HepG2 (cell line): ENCODE results near the gene OCSTAMP. TPM values are rescaled to one million over a fixed set of nuclear protein-coding genes. Genes with fewer than 3 reads are reported as not detected.

ENCODE experiments used
- ELF3 ChIP-seq: IDR thresholded peaks from 2 replicates; pipeline ENCODE4 v1.6.1; 2016; ENCODE audit warnings: missing genetic modification reagents, missing compliant biosample characterization
- ETV5 ChIP-seq: IDR thresholded peaks from 2 replicates; pipeline ENCODE4 v1.6.1; 2018; ENCODE audit warnings: missing biosample characterization, missing genetic modification reagents, inconsistent platforms, borderline replicate concordance
- FOSL2 ChIP-seq: sonication (generic); formaldehyde crosslinking; IDR thresholded peaks from 2 replicates; pipeline ENCODE4 v1.4.0; 2020; ENCODE audit warnings: missing genetic modification reagents
- GATAD2A ChIP-seq: IDR thresholded peaks from 2 replicates; pipeline ENCODE4 v1.6.1; 2016
- HMGXB4 ChIP-seq, 2 experiments: sonication (generic) in 1 of 2; formaldehyde crosslinking in 1 of 2; IDR thresholded peaks; 2 replicates each; pipeline versions ENCODE4 v1.4.0 to v1.6.1; 2018 to 2020; ENCODE audit warnings: missing genetic modification reagents in 2 of 2, borderline replicate concordance in 1 of 2, low read depth in 1 of 2, mild to moderate bottlenecking in 1 of 2, missing biosample characterization in 1 of 2
- KDM5B ChIP-seq: sonication (generic); formaldehyde crosslinking; IDR thresholded peaks from 2 replicates; pipeline ENCODE4 v1.4.0; 2020; ENCODE audit warnings: missing genetic modification reagents, mild to moderate bottlenecking, borderline replicate concordance
- REST ChIP-seq, 2 experiments: IDR thresholded peaks; 2 replicates each; pipeline ENCODE4 v1.6.1; 2011 to 2012; ENCODE audit warnings: low read length in 2 of 2, borderline replicate concordance in 1 of 2, low read depth in 1 of 2, mild to moderate bottlenecking in 1 of 2, moderate library complexity in 1 of 2
- STAT6 ChIP-seq: sonication (generic); formaldehyde crosslinking; IDR thresholded peaks from 2 replicates; pipeline ENCODE4 v1.4.0; 2020; ENCODE audit warnings: missing genetic modification reagents, mild to moderate bottlenecking, borderline replicate concordance
- ZNF33A ChIP-seq: sonication (generic); formaldehyde crosslinking; IDR thresholded peaks from 2 replicates; pipeline ENCODE4 v1.5.1; 2020; ENCODE audit warnings: missing genetic modification reagents, mild to moderate bottlenecking, moderate library complexity, borderline replicate concordance
- ZNF430 ChIP-seq: sonication (generic); formaldehyde crosslinking; IDR thresholded peaks from 2 replicates; pipeline ENCODE4 v1.9.0; 2021; ENCODE audit warnings: mild to moderate bottlenecking, missing genetic modification reagents
- ZNF609 ChIP-seq: sonication (generic); formaldehyde crosslinking; IDR thresholded peaks from 2 replicates; pipeline ENCODE4 v1.4.0; 2020; ENCODE audit warnings: mild to moderate bottlenecking, missing genetic modification reagents, borderline replicate concordance
- ZNF883 ChIP-seq: sonication (generic); formaldehyde crosslinking; IDR thresholded peaks from 2 replicates; pipeline ENCODE4 v1.5.1; 2020; ENCODE audit warnings: mild to moderate bottlenecking, missing genetic modification reagents; ENCODE audit errors: not compliant biosample characterization
- polyA plus RNA-seq, 8 experiments: library from polyadenylated mRNA; depleted of rRNA in 3 of 8; stranded (reverse) in 7 of 8; unstranded in 1 of 8; fragments of >200 nt; fragmentation: Illumina TruSeq in 4 of 8; extraction: Trizol in 4 of 8; gene quantifications; 2 replicates each; pipeline versions ENCODE4 v1.2.1 to v1.2.3, GENCODE V29; 2011 to 2016; ENCODE audit warnings: low read depth in 4 of 8, missing spikeins in 1 of 8, mixed read lengths in 1 of 8; ENCODE audit not compliant: insufficient read depth in 1 of 8
- total RNA-seq, 5 experiments: library from RNA; depleted of rRNA; stranded (reverse); fragments of >200 nt; fragmentation: Illumina TruSeq; extraction: Trizol; gene quantifications; 2 replicates each; pipeline ENCODE4 v1.2.3, GENCODE V29; 2016; ENCODE audit warnings: low read depth in 1 of 5

Gene OCSTAMP
- total and polyA plus RNA-seq, 2 of the 13 experiments (the other 11 are each of a cell fraction or from before 2014, with no cell fraction given): not detected

- TF ChIP-seq REST (IDR thresholded peaks at IDR 0.05; ENCODE audit: borderline replicate concordance in 1 of 2, low read depth in 1 of 2, low read length in 2 of 2) (peak in 1 of 2 experiments; percentile 50; a peak in 2 of 4 replicates), ZNF430 (CRISPR knock-in tag) (no peak), ZNF883 (CRISPR knock-in tag) (no peak), ETV5 (CRISPR knock-in tag) (peak; percentile 44; the same call in 1 of the 2 replicates), ZNF33A (CRISPR knock-in tag) (no peak), GATAD2A (peak; percentile 65; the same call in 1 of the 2 replicates), KDM5B (CRISPR knock-in tag) (no peak), HMGXB4 (CRISPR knock-in tag; IDR thresholded peaks at IDR 0.05; ENCODE audit: borderline replicate concordance in 1 of 2, low read depth in 1 of 2) (peak in 1 of 2 experiments; percentile 22; a peak in 2 of 4 replicates), ELF3 (peak; percentile 53; the same call in 1 of the 2 replicates), STAT6 (CRISPR knock-in tag) (no peak), ZNF609 (peak; percentile 43; the same call in 1 of the 2 replicates), FOSL2 (CRISPR knock-in tag) (peak; percentile 56)
These were observed 27.3 kb downstream of the OCSTAMP start (continued) for GRCh38 chr20:46523108-46523507.
